HepG2 (cell line): Measurements from ENCODE around the gene BSN. TPM values are rescaled to one million over a fixed set of nuclear protein-coding genes. Genes with fewer than 3 reads are reported as not detected.
A peak's percentile ranks its signal among the peaks of the same experiment; 100 is the strongest.

Source experiments
- BHLHE40 ChIP-seq: IDR thresholded peaks from 2 replicates; pipeline ENCODE4 v1.6.1; 2011; ENCODE audit warnings: low read length, improper control_type of control experiment
- HNRNPL ChIP-seq: fragments of 200-400 bp; formaldehyde crosslinking; IDR thresholded peaks from 2 replicates; pipeline ENCODE4 v1.6.1; 2017; ENCODE audit warnings: mild to moderate bottlenecking, low read depth, low read length
- HOXA3 ChIP-seq: sonication (generic); formaldehyde crosslinking; IDR thresholded peaks from 2 replicates; pipeline ENCODE4 v1.5.0; 2020; ENCODE audit warnings: missing genetic modification reagents
- NR2F2 ChIP-seq: IDR thresholded peaks from 2 replicates; pipeline ENCODE4 v1.6.1; 2012; ENCODE audit warnings: low read depth, inconsistent platforms, borderline replicate concordance
- RBM39 ChIP-seq: fragments of 200-400 bp; formaldehyde crosslinking; IDR thresholded peaks from one replicate; pipeline ENCODE4 v1.6.1; 2018; ENCODE audit warnings: antibody characterized with exemption, mild to moderate bottlenecking, low read depth, low read length; ENCODE audit not compliant: poor library complexity, severe bottlenecking
- SNAI1 ChIP-seq: sonication (generic); formaldehyde crosslinking; IDR thresholded peaks from 2 replicates; pipeline ENCODE4 v1.5.0; 2020; ENCODE audit warnings: mild to moderate bottlenecking, missing genetic modification reagents, borderline replicate concordance
- SSRP1 ChIP-seq: IDR thresholded peaks from 2 replicates; pipeline ENCODE4 v1.6.1; 2016; ENCODE audit warnings: control low read depth
- THAP11 ChIP-seq: IDR thresholded peaks from 2 replicates; pipeline ENCODE4 v1.6.1; 2016; ENCODE audit warnings: missing biosample characterization, missing genetic modification reagents
- ZC3H4 ChIP-seq: sonication (generic); formaldehyde crosslinking; IDR thresholded peaks from 2 replicates; pipeline ENCODE4 v1.4.0; 2020; ENCODE audit warnings: missing genetic modification reagents, borderline replicate concordance
- ZFY ChIP-seq: sonication (generic); formaldehyde crosslinking; IDR thresholded peaks from 2 replicates; pipeline ENCODE4 v1.4.0; 2020; ENCODE audit warnings: missing genetic modification reagents
- ZNF354B ChIP-seq: sonication (generic); formaldehyde crosslinking; IDR thresholded peaks from 2 replicates; pipeline ENCODE4 v1.8.0; 2022; ENCODE audit warnings: mild to moderate bottlenecking, missing genetic modification reagents
- ZNF607 ChIP-seq: sonication (generic); formaldehyde crosslinking; IDR thresholded peaks from 2 replicates; pipeline ENCODE4 v1.5.1; 2020; ENCODE audit warnings: missing genetic modification reagents, mild to moderate bottlenecking, borderline replicate concordance
- polyA plus RNA-seq, 8 experiments: library from polyadenylated mRNA; depleted of rRNA in 3 of 8; stranded (reverse) in 7 of 8; unstranded in 1 of 8; fragments of >200 nt; fragmentation: Illumina TruSeq in 4 of 8; extraction: Trizol in 4 of 8; gene quantifications; 2 replicates each; pipeline versions ENCODE4 v1.2.1 to v1.2.3, GENCODE V29; 2011 to 2016; ENCODE audit warnings: low read depth in 4 of 8, missing spikeins in 1 of 8, mixed read lengths in 1 of 8; ENCODE audit not compliant: insufficient read depth in 1 of 8
- total RNA-seq, 5 experiments: library from RNA; depleted of rRNA; stranded (reverse); fragments of >200 nt; fragmentation: Illumina TruSeq; extraction: Trizol; gene quantifications; 2 replicates each; pipeline ENCODE4 v1.2.3, GENCODE V29; 2016; ENCODE audit warnings: low read depth in 1 of 5
- TF ChIP-seq, protein P1 (sequence below): sonication (generic); formaldehyde crosslinking; IDR thresholded peaks from 2 replicates; pipeline ENCODE4 v1.5.0; 2020; ENCODE audit warnings: mild to moderate bottlenecking, missing genetic modification reagents
- TF ChIP-seq, protein P2 (sequence below): IDR thresholded peaks from 2 replicates; pipeline ENCODE4 v1.6.1; 2016; ENCODE audit warnings: low read depth, borderline replicate concordance
- TF ChIP-seq, protein P3 (sequence below): IDR thresholded peaks from 2 replicates; pipeline ENCODE4 v1.6.1; 2016; ENCODE audit warnings: low read depth, missing genetic modification reagents, missing compliant biosample characterization
- TF ChIP-seq, protein P4 (sequence below): sonication (generic); formaldehyde crosslinking; IDR thresholded peaks from 2 replicates; pipeline ENCODE4 v1.9.0; 2022; ENCODE audit warnings: missing genetic modification reagents, mild to moderate bottlenecking, borderline replicate concordance
- TF ChIP-seq, protein P5 (sequence below): sonication (generic); formaldehyde crosslinking; IDR thresholded peaks from 2 replicates; pipeline ENCODE4 v1.8.0; 2022; ENCODE audit warnings: missing genetic modification reagents, mild to moderate bottlenecking, inconsistent platforms, borderline replicate concordance

Gene BSN
- total and polyA plus RNA-seq, 2 of the 13 experiments (the other 11 are each of a cell fraction or from before 2014, with no cell fraction given) = 0.42 to 0.86 TPM

DNA sequence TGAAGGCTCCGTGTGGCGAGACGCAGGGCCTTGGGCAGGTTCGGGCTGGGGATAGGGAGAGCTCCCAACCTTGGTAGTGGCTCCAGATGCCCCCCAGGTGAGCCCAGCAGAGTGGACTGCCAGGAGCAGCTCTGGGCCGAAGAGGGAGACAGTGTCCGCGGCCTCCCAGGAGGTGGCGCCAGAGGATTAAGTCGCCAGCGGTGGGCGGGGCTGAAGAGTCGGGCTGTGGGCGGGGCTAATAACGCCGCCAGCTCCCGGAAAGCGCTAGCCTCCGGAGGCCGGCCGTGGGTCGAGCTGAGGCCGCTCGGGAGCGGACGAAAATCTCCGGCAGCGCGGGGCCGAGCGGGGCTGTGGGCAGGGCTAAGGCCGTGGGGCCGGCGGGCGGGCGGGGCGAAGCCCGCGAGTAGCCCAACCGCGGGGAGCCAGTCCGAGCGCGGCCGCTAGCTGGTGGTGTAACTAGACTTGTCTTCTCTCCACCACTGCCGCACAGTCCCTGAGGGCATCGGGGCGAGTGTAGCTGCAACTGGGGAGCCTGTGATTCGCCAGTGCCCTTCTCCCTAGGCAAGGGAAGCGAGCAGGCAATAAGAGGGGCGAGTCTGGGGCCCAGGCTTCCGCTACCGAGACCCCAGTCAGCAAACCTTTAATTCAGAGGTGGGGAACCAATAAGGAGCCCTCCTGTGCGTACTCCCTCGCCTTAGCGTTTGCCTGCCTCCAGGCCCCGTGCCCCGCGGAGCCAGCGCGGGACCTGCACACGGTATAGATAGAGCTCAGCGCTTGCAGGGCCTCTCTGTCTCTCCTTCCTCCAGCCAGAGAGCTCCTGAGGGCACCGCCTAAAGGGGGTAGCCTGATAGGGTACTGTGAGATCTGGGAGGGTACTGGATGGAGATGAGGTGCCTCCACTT, 14.4 kb upstream of the BSN start (continued):
- TF ChIP-seq, protein P1, sequence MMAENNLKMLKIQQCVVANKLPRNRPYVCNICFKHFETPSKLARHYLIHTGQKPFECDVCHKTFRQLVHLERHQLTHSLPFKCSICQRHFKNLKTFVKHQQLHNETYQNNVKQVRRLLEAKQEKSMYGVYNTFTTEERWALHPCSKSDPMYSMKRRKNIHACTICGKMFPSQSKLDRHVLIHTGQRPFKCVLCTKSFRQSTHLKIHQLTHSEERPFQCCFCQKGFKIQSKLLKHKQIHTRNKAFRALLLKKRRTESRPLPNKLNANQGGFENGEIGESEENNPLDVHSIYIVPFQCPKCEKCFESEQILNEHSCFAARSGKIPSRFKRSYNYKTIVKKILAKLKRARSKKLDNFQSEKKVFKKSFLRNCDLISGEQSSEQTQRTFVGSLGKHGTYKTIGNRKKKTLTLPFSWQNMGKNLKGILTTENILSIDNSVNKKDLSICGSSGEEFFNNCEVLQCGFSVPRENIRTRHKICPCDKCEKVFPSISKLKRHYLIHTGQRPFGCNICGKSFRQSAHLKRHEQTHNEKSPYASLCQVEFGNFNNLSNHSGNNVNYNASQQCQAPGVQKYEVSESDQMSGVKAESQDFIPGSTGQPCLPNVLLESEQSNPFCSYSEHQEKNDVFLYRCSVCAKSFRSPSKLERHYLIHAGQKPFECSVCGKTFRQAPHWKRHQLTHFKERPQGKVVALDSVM (CRISPR knock-in tag) = peak; percentile 97
- TF ChIP-seq, protein P2, sequence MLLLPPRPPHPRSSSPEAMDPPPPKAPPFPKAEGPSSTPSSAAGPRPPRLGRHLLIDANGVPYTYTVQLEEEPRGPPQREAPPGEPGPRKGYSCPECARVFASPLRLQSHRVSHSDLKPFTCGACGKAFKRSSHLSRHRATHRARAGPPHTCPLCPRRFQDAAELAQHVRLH (CRISPR knock-in tag) = 0 out of 2 replicates have a peak, but pooled peaks have one; percentile 14
- TF ChIP-seq NR2F2 (peak; percentile 21; the same call in 1 of the 2 replicates), SSRP1 (CRISPR knock-in tag) (no peak), HOXA3 (CRISPR knock-in tag) (peak; percentile 59), HNRNPL (0 out of 2 replicates have a peak, but pooled peaks have one; percentile 28), ZC3H4 (CRISPR knock-in tag) (no peak), THAP11 (peak; percentile 36; the same call in 1 of the 2 replicates), ZNF354B (peak; percentile 81; the same call in 1 of the 2 replicates), ZNF607 (CRISPR knock-in tag) (peak; percentile 86; the same call in 1 of the 2 replicates), SNAI1 (0 out of 2 replicates have a peak, but pooled peaks have one; percentile 51), BHLHE40 (peak; percentile 37; the same call in 1 of the 2 replicates), ZFY (peak; percentile 75), RBM39 (peak; percentile 61)
- TF ChIP-seq, protein P3, sequence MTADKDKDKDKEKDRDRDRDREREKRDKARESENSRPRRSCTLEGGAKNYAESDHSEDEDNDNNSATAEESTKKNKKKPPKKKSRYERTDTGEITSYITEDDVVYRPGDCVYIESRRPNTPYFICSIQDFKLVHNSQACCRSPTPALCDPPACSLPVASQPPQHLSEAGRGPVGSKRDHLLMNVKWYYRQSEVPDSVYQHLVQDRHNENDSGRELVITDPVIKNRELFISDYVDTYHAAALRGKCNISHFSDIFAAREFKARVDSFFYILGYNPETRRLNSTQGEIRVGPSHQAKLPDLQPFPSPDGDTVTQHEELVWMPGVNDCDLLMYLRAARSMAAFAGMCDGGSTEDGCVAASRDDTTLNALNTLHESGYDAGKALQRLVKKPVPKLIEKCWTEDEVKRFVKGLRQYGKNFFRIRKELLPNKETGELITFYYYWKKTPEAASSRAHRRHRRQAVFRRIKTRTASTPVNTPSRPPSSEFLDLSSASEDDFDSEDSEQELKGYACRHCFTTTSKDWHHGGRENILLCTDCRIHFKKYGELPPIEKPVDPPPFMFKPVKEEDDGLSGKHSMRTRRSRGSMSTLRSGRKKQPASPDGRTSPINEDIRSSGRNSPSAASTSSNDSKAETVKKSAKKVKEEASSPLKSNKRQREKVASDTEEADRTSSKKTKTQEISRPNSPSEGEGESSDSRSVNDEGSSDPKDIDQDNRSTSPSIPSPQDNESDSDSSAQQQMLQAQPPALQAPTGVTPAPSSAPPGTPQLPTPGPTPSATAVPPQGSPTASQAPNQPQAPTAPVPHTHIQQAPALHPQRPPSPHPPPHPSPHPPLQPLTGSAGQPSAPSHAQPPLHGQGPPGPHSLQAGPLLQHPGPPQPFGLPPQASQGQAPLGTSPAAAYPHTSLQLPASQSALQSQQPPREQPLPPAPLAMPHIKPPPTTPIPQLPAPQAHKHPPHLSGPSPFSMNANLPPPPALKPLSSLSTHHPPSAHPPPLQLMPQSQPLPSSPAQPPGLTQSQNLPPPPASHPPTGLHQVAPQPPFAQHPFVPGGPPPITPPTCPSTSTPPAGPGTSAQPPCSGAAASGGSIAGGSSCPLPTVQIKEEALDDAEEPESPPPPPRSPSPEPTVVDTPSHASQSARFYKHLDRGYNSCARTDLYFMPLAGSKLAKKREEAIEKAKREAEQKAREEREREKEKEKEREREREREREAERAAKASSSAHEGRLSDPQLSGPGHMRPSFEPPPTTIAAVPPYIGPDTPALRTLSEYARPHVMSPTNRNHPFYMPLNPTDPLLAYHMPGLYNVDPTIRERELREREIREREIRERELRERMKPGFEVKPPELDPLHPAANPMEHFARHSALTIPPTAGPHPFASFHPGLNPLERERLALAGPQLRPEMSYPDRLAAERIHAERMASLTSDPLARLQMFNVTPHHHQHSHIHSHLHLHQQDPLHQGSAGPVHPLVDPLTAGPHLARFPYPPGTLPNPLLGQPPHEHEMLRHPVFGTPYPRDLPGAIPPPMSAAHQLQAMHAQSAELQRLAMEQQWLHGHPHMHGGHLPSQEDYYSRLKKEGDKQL (CRISPR knock-in tag) = no peak
- TF ChIP-seq, protein P4, sequence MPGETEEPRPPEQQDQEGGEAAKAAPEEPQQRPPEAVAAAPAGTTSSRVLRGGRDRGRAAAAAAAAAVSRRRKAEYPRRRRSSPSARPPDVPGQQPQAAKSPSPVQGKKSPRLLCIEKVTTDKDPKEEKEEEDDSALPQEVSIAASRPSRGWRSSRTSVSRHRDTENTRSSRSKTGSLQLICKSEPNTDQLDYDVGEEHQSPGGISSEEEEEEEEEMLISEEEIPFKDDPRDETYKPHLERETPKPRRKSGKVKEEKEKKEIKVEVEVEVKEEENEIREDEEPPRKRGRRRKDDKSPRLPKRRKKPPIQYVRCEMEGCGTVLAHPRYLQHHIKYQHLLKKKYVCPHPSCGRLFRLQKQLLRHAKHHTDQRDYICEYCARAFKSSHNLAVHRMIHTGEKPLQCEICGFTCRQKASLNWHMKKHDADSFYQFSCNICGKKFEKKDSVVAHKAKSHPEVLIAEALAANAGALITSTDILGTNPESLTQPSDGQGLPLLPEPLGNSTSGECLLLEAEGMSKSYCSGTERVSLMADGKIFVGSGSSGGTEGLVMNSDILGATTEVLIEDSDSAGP (CRISPR knock-in tag) = peak; percentile 74
- TF ChIP-seq, protein P5, sequence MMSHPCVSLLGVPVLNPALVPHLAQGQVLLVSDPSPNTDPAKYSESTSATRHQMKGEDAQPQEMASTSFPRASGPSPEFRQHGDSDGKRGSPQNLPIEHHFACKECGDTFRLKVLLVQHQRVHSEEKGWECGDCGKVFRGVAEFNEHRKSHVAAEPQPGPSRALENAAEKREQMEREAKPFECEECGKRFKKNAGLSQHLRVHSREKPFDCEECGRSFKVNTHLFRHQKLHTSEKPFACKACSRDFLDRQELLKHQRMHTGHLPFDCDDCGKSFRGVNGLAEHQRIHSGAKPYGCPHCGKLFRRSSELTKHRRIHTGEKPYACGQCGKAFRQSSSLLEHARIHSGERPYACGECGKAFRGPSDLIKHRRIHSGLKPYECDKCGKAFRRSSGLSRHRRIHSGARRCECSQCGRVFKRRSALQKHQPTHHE = peak; percentile 58; the same call in 1 of the 2 replicates
